SK-N-SH treated with all-trans-retinoic acid at 6 μM for 48 hours (cell line): ENCODE data around the gene FAT1.

Experiments
- BACH2 ChIP-seq: fragments of 250-450 bp; sonication (Bioruptor Pico); IDR thresholded peaks from 2 replicates; pipeline ENCODE4 v1.9.0; 2021; ENCODE audit warnings: mild to moderate bottlenecking, borderline replicate concordance
- ESRRG ChIP-seq: fragments of 250-450 bp; sonication (Bioruptor Pico); IDR thresholded peaks from 2 replicates; pipeline ENCODE4 v1.6.1; 2021; ENCODE audit warnings: mild to moderate bottlenecking
- PPARA ChIP-seq: fragments of 250-450 bp; sonication (Bioruptor Pico); IDR thresholded peaks from 2 replicates; pipeline ENCODE4 v1.5.0; 2020; ENCODE audit warnings: mild to moderate bottlenecking, borderline replicate concordance
- ZC3H10 ChIP-seq: fragments of 250-450 bp; sonication (Bioruptor Pico); IDR thresholded peaks from 2 replicates; pipeline ENCODE4 v1.5.1; 2021; ENCODE audit warnings: mild to moderate bottlenecking, moderate library complexity
- ZFP30 ChIP-seq: fragments of 450-650 bp; formaldehyde crosslinking; IDR thresholded peaks from 2 replicates; pipeline ENCODE4 v1.5.0; 2022; ENCODE audit warnings: mild to moderate bottlenecking, moderate library complexity
- TF ChIP-seq, protein P1 (sequence below): fragments of 250-450 bp; sonication (Bioruptor Pico); IDR thresholded peaks from 2 replicates; pipeline ENCODE4 v1.5.0; 2020; ENCODE audit warnings: mild to moderate bottlenecking, moderate library complexity

DNA sequence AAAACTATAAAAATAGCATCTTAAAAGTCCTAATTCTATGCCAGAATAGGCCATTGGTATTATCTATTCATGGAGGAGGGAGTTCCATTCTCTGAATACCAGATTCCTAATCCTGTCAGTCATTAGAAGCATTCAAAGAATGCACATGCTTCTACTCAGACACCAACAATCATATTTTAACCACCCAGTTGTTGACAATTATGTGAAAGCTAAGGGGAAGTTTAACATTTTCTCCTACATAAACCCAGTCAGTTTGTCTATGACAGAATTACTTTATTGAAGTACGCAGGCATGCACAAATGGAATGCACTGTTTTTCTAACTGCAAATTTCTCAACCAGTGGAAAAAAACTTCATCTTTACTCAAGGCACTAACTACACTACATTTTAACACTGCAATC, 98.7 kb downstream of the FAT1 start:
- TF ChIP-seq ZC3H10 (CRISPR knock-in tag): no peak
- no peak for TF ChIP-seq ZFP30
- TF ChIP-seq ESRRG (CRISPR knock-in tag): no peak
- no peak for TF ChIP-seq PPARA
- TF ChIP-seq, protein P1, sequence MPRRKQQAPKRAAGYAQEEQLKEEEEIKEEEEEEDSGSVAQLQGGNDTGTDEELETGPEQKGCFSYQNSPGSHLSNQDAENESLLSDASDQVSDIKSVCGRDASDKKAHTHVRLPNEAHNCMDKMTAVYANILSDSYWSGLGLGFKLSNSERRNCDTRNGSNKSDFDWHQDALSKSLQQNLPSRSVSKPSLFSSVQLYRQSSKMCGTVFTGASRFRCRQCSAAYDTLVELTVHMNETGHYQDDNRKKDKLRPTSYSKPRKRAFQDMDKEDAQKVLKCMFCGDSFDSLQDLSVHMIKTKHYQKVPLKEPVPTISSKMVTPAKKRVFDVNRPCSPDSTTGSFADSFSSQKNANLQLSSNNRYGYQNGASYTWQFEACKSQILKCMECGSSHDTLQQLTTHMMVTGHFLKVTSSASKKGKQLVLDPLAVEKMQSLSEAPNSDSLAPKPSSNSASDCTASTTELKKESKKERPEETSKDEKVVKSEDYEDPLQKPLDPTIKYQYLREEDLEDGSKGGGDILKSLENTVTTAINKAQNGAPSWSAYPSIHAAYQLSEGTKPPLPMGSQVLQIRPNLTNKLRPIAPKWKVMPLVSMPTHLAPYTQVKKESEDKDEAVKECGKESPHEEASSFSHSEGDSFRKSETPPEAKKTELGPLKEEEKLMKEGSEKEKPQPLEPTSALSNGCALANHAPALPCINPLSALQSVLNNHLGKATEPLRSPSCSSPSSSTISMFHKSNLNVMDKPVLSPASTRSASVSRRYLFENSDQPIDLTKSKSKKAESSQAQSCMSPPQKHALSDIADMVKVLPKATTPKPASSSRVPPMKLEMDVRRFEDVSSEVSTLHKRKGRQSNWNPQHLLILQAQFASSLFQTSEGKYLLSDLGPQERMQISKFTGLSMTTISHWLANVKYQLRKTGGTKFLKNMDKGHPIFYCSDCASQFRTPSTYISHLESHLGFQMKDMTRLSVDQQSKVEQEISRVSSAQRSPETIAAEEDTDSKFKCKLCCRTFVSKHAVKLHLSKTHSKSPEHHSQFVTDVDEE: no peak
- no peak for TF ChIP-seq BACH2 (CRISPR knock-in tag)
